ENCODE results near the gene GSTM3.

- TF ChIP-seq CTCF (IDR thresholded peaks at IDR 0.05) (no peak), POLR2A (IDR thresholded peaks at IDR 0.05) (no peak), POLR2AphosphoS5 (IDR thresholded peaks at IDR 0.05) (no peak), EP300 (IDR thresholded peaks at IDR 0.05; ENCODE audit: low read depth) (no peak)
Observed at GRCh38 chr1:109724933-109725332, 15.9 kb downstream of the GSTM3 start.
